K562 (cell line): ENCODE data around the gene RAP1A. TPM values are rescaled to one million over a fixed set of nuclear protein-coding genes. Genes with fewer than 3 reads are reported as not detected.
A peak's percentile ranks its signal among the peaks of the same experiment; 100 is the strongest.

Experiments
- BDP1 ChIP-seq: IDR thresholded peaks from 3 replicates; pipeline ENCODE4 v1.6.1; 2011; ENCODE audit not compliant: insufficient read length, insufficient read depth
- CLOCK ChIP-seq: fragments of 250-450 bp; sonication (Bioruptor Pico); IDR thresholded peaks from 2 replicates; pipeline ENCODE4 v1.4.0; 2020; ENCODE audit warnings: mild to moderate bottlenecking, moderate library complexity, borderline replicate concordance
- CXXC5 ChIP-seq: fragments of 250-450 bp; sonication (Bioruptor Pico); IDR thresholded peaks from 2 replicates; pipeline ENCODE4 v1.8.0; 2022; ENCODE audit warnings: inconsistent platforms, mild to moderate bottlenecking, moderate library complexity
- EHMT2 ChIP-seq: fragments of 450-650 bp; IDR thresholded peaks from 2 replicates; pipeline ENCODE4 v1.6.1; 2018; ENCODE audit warnings: antibody characterized with exemption
- ELK1 ChIP-seq: sonication (generic); formaldehyde crosslinking; IDR thresholded peaks from 2 replicates; pipeline ENCODE4 v1.8.1; 2022; ENCODE audit warnings: missing genetic modification reagents
- FOXJ2 ChIP-seq: fragments of 200-800 bp; sonication (Bioruptor generic); IDR thresholded peaks from 2 replicates; pipeline ENCODE4 v1.6.1; 2016; ENCODE audit warnings: missing genetic modification characterization, missing compliant biosample characterization
- HDAC3 ChIP-seq: fragments of 450-650 bp; IDR thresholded peaks from 2 replicates; pipeline ENCODE4 v1.6.1; 2018; ENCODE audit warnings: borderline replicate concordance, mild to moderate bottlenecking, moderate library complexity; ENCODE audit not compliant: partially characterized antibody
- MAFF ChIP-seq: IDR thresholded peaks from 2 replicates; pipeline ENCODE4 v1.6.1; 2012; ENCODE audit warnings: low read length, improper control_type of control experiment
- NFIC ChIP-seq: fragments of 450-650 bp; IDR thresholded peaks from 2 replicates; pipeline ENCODE4 v1.6.1; 2017; ENCODE audit warnings: mild to moderate bottlenecking, inconsistent platforms
- PBX2 ChIP-seq, 2 experiments: IDR thresholded peaks in 1 of 2; conservative IDR thresholded peaks in 1 of 2; 2 replicates each; pipeline ENCODE4 v1.6.1; 2016; ENCODE audit warnings: low read depth in 2 of 2, mild to moderate bottlenecking in 1 of 2, missing compliant biosample characterization in 1 of 2, missing genetic modification characterization in 1 of 2, moderate library complexity in 1 of 2
- SRSF1 ChIP-seq: fragments of 200-400 bp; formaldehyde crosslinking; IDR thresholded peaks from 2 replicates; pipeline ENCODE4 v1.6.1; 2017; ENCODE audit warnings: mild to moderate bottlenecking, low read depth, low read length, moderate library complexity
- SUPT5H ChIP-seq: fragments of 450-650 bp; IDR thresholded peaks from 2 replicates; pipeline ENCODE4 v1.6.1; 2016
- TRIM24 ChIP-seq, 2 experiments: fragments of 450-650 bp; IDR thresholded peaks; 2 replicates each; pipeline ENCODE4 v1.6.1; 2016
- TSC22D4 ChIP-seq: fragments of 450-650 bp; IDR thresholded peaks from 2 replicates; pipeline ENCODE4 v1.6.1; 2016; ENCODE audit warnings: missing genetic modification characterization, missing biosample characterization, control low read depth
- ZBTB1 ChIP-seq: sonication (generic); formaldehyde crosslinking; IDR thresholded peaks from 2 replicates; pipeline ENCODE4 v1.8.1; 2023; ENCODE audit warnings: missing genetic modification reagents, low read depth, mild to moderate bottlenecking, borderline replicate concordance
- ZFX ChIP-seq: sonication (generic); formaldehyde crosslinking; IDR thresholded peaks from 2 replicates; pipeline ENCODE4 v1.8.0; 2022; ENCODE audit warnings: mild to moderate bottlenecking, missing genetic modification reagents, moderate library complexity
- ZNF561 ChIP-seq: fragments of 450-650 bp; formaldehyde crosslinking; conservative IDR thresholded peaks from 2 replicates; pipeline ENCODE4 v1.4.0; 2020; ENCODE audit warnings: mild to moderate bottlenecking, moderate library complexity
- polyA plus RNA-seq, 8 experiments: library from polyadenylated mRNA; depleted of rRNA in 4 of 8; stranded (reverse) in 5 of 8; unstranded in 3 of 8; fragments of >200 nt; fragmentation: Nextera tagmentation in 2 of 8; fragmentation: Illumina TruSeq in 1 of 8; extraction: Ambion mirVana in 2 of 8; extraction: Trizol in 1 of 8; gene quantifications; 2 replicates each; pipeline versions ENCODE4 v1.2.1 to v1.2.3, GENCODE V29; 2011 to 2014; ENCODE audit warnings: inconsistent platforms in 1 of 8, missing spikeins in 1 of 8
- total RNA-seq, 7 experiments: library from RNA; depleted of rRNA in 6 of 7; stranded (reverse); fragments of >200 nt in 6 of 7; fragmentation: Illumina TruSeq in 2 of 7; extraction: Trizol in 2 of 7; gene quantifications; 2 replicates each; pipeline versions ENCODE4 v1.2.1 to v1.2.3, GENCODE V29; 2011 to 2021; ENCODE audit warnings: low replicate concordance in 1 of 7
- TF ChIP-seq, protein P1 (sequence below): fragments of 450-650 bp; formaldehyde crosslinking; IDR thresholded peaks from 2 replicates; pipeline ENCODE4 v1.4.0; 2020; ENCODE audit warnings: mild to moderate bottlenecking, mixed read lengths

RAP1A gene
- total and polyA plus RNA-seq, 9 of the 15 experiments (the other 6 are each of a cell fraction or from before 2014, with no cell fraction given) = 13.4 to 86.2 (median 32.5) TPM

- no peak for TF ChIP-seq ELK1 (CRISPR knock-in tag)
- TF ChIP-seq NFIC = peak; percentile 45
- no peak for TF ChIP-seq CLOCK (CRISPR knock-in tag)
- peak; percentile 31; the same call in 1 of the 2 replicates for TF ChIP-seq CXXC5 (CRISPR knock-in tag)
- TF ChIP-seq BDP1 = no peak
- peak; percentile 94 to 98 for TF ChIP-seq TRIM24 (IDR thresholded peaks at IDR 0.05)
- TF ChIP-seq ZNF561 = no peak
- peak; percentile 54 for TF ChIP-seq HDAC3
- TF ChIP-seq SUPT5H = no peak
- TF ChIP-seq ZFX (CRISPR knock-in tag) = no peak
- TF ChIP-seq TSC22D4 = no peak
- TF ChIP-seq EHMT2 = 0 out of 2 replicates have a peak, but pooled peaks have one; percentile 20
- TF ChIP-seq PBX2 (CRISPR knock-in tag; IDR thresholded peaks at IDR 0.05; ENCODE audit: low read depth) = no peak
- TF ChIP-seq PBX2 (tag; conservative IDR thresholded peaks at IDR 0.05; ENCODE audit: low read depth) = peak; percentile 73
- TF ChIP-seq FOXJ2 (tag) = no peak
- TF ChIP-seq SRSF1 = no peak
- no peak for TF ChIP-seq ZBTB1 (CRISPR knock-in tag)
- TF ChIP-seq, protein P1, sequence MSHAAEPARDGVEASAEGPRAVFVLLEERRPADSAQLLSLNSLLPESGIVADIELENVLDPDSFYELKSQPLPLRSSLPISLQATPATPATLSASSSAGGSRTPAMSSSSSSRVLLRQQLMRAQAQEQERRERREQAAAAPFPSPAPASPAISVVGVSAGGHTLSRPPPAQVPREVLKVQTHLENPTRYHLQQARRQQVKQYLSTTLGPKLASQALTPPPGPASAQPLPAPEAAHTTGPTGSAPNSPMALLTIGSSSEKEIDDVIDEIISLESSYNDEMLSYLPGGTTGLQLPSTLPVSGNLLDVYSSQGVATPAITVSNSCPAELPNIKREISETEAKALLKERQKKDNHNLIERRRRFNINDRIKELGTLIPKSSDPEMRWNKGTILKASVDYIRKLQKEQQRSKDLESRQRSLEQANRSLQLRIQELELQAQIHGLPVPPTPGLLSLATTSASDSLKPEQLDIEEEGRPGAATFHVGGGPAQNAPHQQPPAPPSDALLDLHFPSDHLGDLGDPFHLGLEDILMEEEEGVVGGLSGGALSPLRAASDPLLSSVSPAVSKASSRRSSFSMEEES (CRISPR knock-in tag) = no peak
- peak; percentile 79 for TF ChIP-seq MAFF
Measured at GRCh38 chr1:111599781-111600693, 19.6 kb upstream of the RAP1A start (continued).
